GM12878 (cell line): ENCODE data around the gene PISD. TPM values are rescaled to one million over a fixed set of nuclear protein-coding genes. Genes with fewer than 3 reads are reported as not detected.

Source experiments
- ATAC-seq: fragments of 200-7000 bp; cut with Tn5 transposase; 3 replicates; pipeline ENCODE4 v1.9.1; 2020; ENCODE audit warnings: mild to moderate bottlenecking, moderate library complexity
- BruUV-seq: library from RNA; stranded (reverse); fragments of 400-500 nt; replicated peaks from 2 replicates; lab custom pipeline; 2021; lab: Mats Ljungman, UMichigan
- CTCF ChIA-PET: fragments of 300-600 bp; sonication (Branson Sonifier 250); formaldehyde crosslinking; extraction: SDS; loops from one replicate; lab custom pipeline; 2021; ENCODE audit warnings: inconsistent platforms; lab: Yijun Ruan, JAX
- POLR2A ChIA-PET: fragments of 350-600 bp; formaldehyde crosslinking; extraction: SDS; loops from one replicate; lab custom pipeline; 2021; ENCODE audit warnings: inconsistent platforms; lab: Charles Lee
- RAD21 ChIA-PET: fragments of 300-600 bp; sonication (Branson Sonifier 250); formaldehyde crosslinking; loops from one replicate; lab custom pipeline; 2023; ENCODE audit warnings: antibody characterized with exemption; ENCODE audit not compliant: unreplicated experiment; lab: Charles Lee
- SMC1A ChIA-PET: fragments of 300-600 bp; sonication (Branson Sonifier 250); formaldehyde crosslinking; loops from one replicate; lab custom pipeline; 2023; ENCODE audit not compliant: unreplicated experiment, uncharacterized antibody; lab: Charles Lee
- DNase-seq: peaks from one replicate; pipeline ENCODE4 v3.0.0-alpha.2; 2011; ENCODE audit warnings: low read depth, low spot score
- FAIRE-seq: peaks from 3 replicates; lab custom pipeline; 2011; peaks lifted over from hg19 to GRCh38; lab: Jason Lieb, UNC
- H2AFZ ChIP-seq: 2 replicates; pipeline ENCODE4 v1.6.0; 2011; ENCODE audit warnings: low read depth, low read length, control low read depth; ENCODE audit not compliant: control insufficient read depth
- H3K27ac ChIP-seq: 2 replicates; pipeline ENCODE4 v1.5.1; 2011; ENCODE audit warnings: control low read depth; ENCODE audit not compliant: control insufficient read depth, insufficient read depth
- H3K27me3 ChIP-seq, 2 experiments: replicated peaks in 1 of 2; 2 replicates each; pipeline versions ENCODE4 v1.6.0 to v1.6.1; 2011; ENCODE audit warnings: low read length in 1 of 2; ENCODE audit not compliant: control insufficient read depth in 2 of 2, insufficient read depth in 2 of 2
- H3K36me3 ChIP-seq, 2 experiments: 2 replicates each; pipeline ENCODE4 v1.5.1; 2011; ENCODE audit warnings: low read length in 1 of 2; ENCODE audit not compliant: control insufficient read depth in 2 of 2, insufficient read depth in 2 of 2
- H3K4me1 ChIP-seq: 2 replicates; pipeline ENCODE4 v1.6.1; 2011; ENCODE audit warnings: mild to moderate bottlenecking, low read length, moderate library complexity, mixed read lengths; ENCODE audit not compliant: control insufficient read depth, insufficient read depth
- H3K4me2 ChIP-seq: 2 replicates; pipeline ENCODE4 v1.6.0; 2011; ENCODE audit warnings: control low read depth; ENCODE audit not compliant: control insufficient read depth, insufficient read depth
- H3K4me3 ChIP-seq: fragments of 200-600 bp; sonication (generic); 2 replicates; pipeline ENCODE4 v1.5.1; 2016
- H3K79me2 ChIP-seq: 2 replicates; pipeline ENCODE4 v1.6.0; 2011; ENCODE audit warnings: low read length; ENCODE audit not compliant: control insufficient read depth, insufficient read depth
- H3K9ac ChIP-seq: 2 replicates; pipeline ENCODE4 v1.8.0; 2011; ENCODE audit warnings: low read length, control low read depth, mixed read lengths; ENCODE audit not compliant: control insufficient read depth, insufficient read depth
- H3K9me3 ChIP-seq: replicated peaks from 3 replicates; pipeline ENCODE4 v1.5.1; 2011; ENCODE audit warnings: mild to moderate bottlenecking, low read length; ENCODE audit not compliant: control insufficient read depth, insufficient read depth
- H4K20me1 ChIP-seq: 2 replicates; pipeline ENCODE4 v1.6.0; 2011; ENCODE audit not compliant: control insufficient read depth, insufficient read depth
- CHD4 ChIP-seq: fragments of 200-600 bp; sonication (generic); IDR thresholded peaks from 2 replicates; pipeline ENCODE4 v1.6.1; 2016; ENCODE audit warnings: mild to moderate bottlenecking
- FOXM1 ChIP-seq: IDR thresholded peaks from 2 replicates; pipeline ENCODE4 v1.6.1; 2012; ENCODE audit warnings: low read depth, mild to moderate bottlenecking, inconsistent platforms, low read length, moderate library complexity
- IKZF1 ChIP-seq: fragments of 450-650 bp; conservative IDR thresholded peaks from 2 replicates; pipeline ENCODE4 v1.6.1; 2017; ENCODE audit warnings: antibody characterized with exemption, mild to moderate bottlenecking
- PAX8 ChIP-seq: fragments of 450-650 bp; IDR thresholded peaks from 2 replicates; pipeline ENCODE4 v1.6.1; 2017; ENCODE audit warnings: mild to moderate bottlenecking, moderate library complexity
- SPI1 ChIP-seq: IDR thresholded peaks from 2 replicates; pipeline ENCODE4 v1.6.1; 2011; ENCODE audit warnings: low read depth, mild to moderate bottlenecking, low read length, moderate library complexity, borderline replicate concordance; ENCODE audit not compliant: insufficient read depth
- SREBF1 ChIP-seq: IDR thresholded peaks from 2 replicates; pipeline ENCODE4 v1.6.1; 2012; ENCODE audit warnings: mild to moderate bottlenecking, low read length
- SRF ChIP-seq, 2 experiments: IDR thresholded peaks; 2 replicates each; pipeline ENCODE4 v1.6.1; 2011; ENCODE audit warnings: low read depth in 2 of 2, low read length in 2 of 2, mild to moderate bottlenecking in 1 of 2, moderate library complexity in 1 of 2
- SUPT20H ChIP-seq: IDR thresholded peaks from 2 replicates; pipeline ENCODE4 v1.6.1; 2011; ENCODE audit warnings: low read depth, mild to moderate bottlenecking, low read length, moderate library complexity, borderline replicate concordance; ENCODE audit not compliant: control insufficient read depth
- TCF3 ChIP-seq: IDR thresholded peaks from 2 replicates; pipeline ENCODE4 v1.6.1; 2012; ENCODE audit warnings: low read depth, mild to moderate bottlenecking, low read length, borderline replicate concordance; ENCODE audit not compliant: insufficient read depth
- WGBS: methylation state at CpG from one replicate; pipeline ENCODE4 v1.1.6; 2016; ENCODE audit warnings: low lambda C conversion rate; ENCODE audit not compliant: insufficient replicate concordance, insufficient coverage; ENCODE audit errors: missing lambda C conversion rate; 5-methylcytosine and 5-hydroxymethylcytosine counted together
- in situ Hi-C: fragments of 300-500 bp; cut with MboI; formaldehyde crosslinking; loops from 9 replicates; pipeline ENCODE4 v1.14.3; 2018; ENCODE audit warnings: mixed read lengths
- intact Hi-C: fragments of 100-400 bp; cut with micrococcal nuclease; formaldehyde crosslinking; loops from one replicate; pipeline ENCODE4 v1.14.2; 2022; ENCODE audit not compliant: unreplicated experiment
- polyA plus RNA-seq, 11 experiments: library from polyadenylated mRNA; depleted of rRNA in 4 of 11; unstranded in 6 of 11; stranded (reverse) in 5 of 11; fragments of >200 nt; fragmentation: Nextera tagmentation in 4 of 11; fragmentation: Illumina TruSeq in 1 of 11; extraction: Ambion mirVana in 4 of 11; extraction: Trizol in 1 of 11; gene quantifications; 1 replicate in 1 of 11; 2 replicates in 10 of 11; pipeline versions ENCODE4 v1.2.1 to v1.2.3, GENCODE V29; 2011 to 2016; ENCODE audit warnings: inconsistent platforms in 2 of 11, missing spikeins in 2 of 11, low read depth in 1 of 11
- total RNA-seq, 4 experiments: library from RNA; depleted of rRNA in 3 of 4; stranded (reverse); fragments of >200 nt in 3 of 4; fragmentation: Illumina TruSeq in 1 of 4; extraction: Trizol in 1 of 4; gene quantifications; 2 replicates each; pipeline versions ENCODE4 v1.2.1 to v1.2.3, GENCODE V29; 2013 to 2021

Gene PISD
- total and polyA plus RNA-seq, 10 of the 15 experiments (the other 5 are each of a cell fraction or from before 2014, with no cell fraction given), result 25.8 to 62.7 (median 45.8) TPM

GRCh38 chr22:31602259-31602952 is 59.6 kb downstream of the PISD start:
- Histone ChIP-seq H3K79me2 (no peaks in the 10 kb centered on the region), H3K9ac (no peak overlapping the region), H3K4me3 (no peak overlapping the region), H2AFZ (no peak overlapping the region), H3K36me3 (peaks cover 12 to 24% of the 10 kb centered on the region in 2 experiments), H3K4me2 (no peak overlapping the region), H3K9me3 (no peaks in the 10 kb centered on the region), H3K4me1 (no peaks in the 10 kb centered on the region), H3K27me3 (no peaks in the 10 kb centered on the region), H3K27ac (no peak overlapping the region), H4K20me1 (no peaks in the 10 kb centered on the region)
- 87% methylated on average over 11 of the region's 11 CpGs for WGBS
- TF ChIP-seq SPI1 (no peak), PAX8 (no peak), SUPT20H (no peak), IKZF1 (no peak), TCF3 (no peak), SREBF1 (no peak), SRF (IDR thresholded peaks at IDR 0.05; ENCODE audit: low read depth in 2 of 2, low read length in 2 of 2) (no peak), CHD4 (no peak), FOXM1 (no peak)
- ChIA-PET POLR2A (no interaction called here), RAD21 (no interaction called here), CTCF (no interaction called here), SMC1A (no interaction called here)
- no TSS peak for BruUV-seq
- DNase-seq (no peak), FAIRE-seq (no peak), ATAC-seq (no peak)
- in situ Hi-C loops (no loop called here), intact Hi-C loops (no loop called here)
